K562 (cell line): ENCODE data around the gene RNGTT.

Source experiments
- CREB1 ChIP-seq, 2 experiments: sonication (generic) in 1 of 2; formaldehyde crosslinking in 1 of 2; IDR thresholded peaks; 2 replicates each; pipeline versions ENCODE4 v1.6.1 to v1.8.0; 2012 to 2022; ENCODE audit warnings: inconsistent platforms in 1 of 2, mild to moderate bottlenecking in 1 of 2, missing genetic modification reagents in 1 of 2, moderate library complexity in 1 of 2
- E4F1 ChIP-seq: fragments of 250-450 bp; sonication (Bioruptor Pico); IDR thresholded peaks from 2 replicates; pipeline ENCODE4 v1.5.0; 2021; ENCODE audit warnings: mild to moderate bottlenecking, borderline replicate concordance
- HNRNPLL ChIP-seq: fragments of 200-400 bp; formaldehyde crosslinking; IDR thresholded peaks from 2 replicates; pipeline ENCODE4 v1.6.1; 2017; ENCODE audit warnings: low read length, low read depth, mild to moderate bottlenecking; ENCODE audit not compliant: poor library complexity, severe bottlenecking
- MEF2A ChIP-seq: IDR thresholded peaks from 2 replicates; pipeline ENCODE4 v1.6.1; 2011; ENCODE audit warnings: low read depth, mild to moderate bottlenecking, low read length, moderate library complexity; ENCODE audit not compliant: control insufficient read depth
- NR2C1 ChIP-seq, 2 experiments: fragments of 450-650 bp; IDR thresholded peaks; 2 replicates each; pipeline ENCODE4 v1.6.1; 2017; ENCODE audit warnings: mild to moderate bottlenecking in 2 of 2, antibody characterized with exemption in 1 of 2, inconsistent platforms in 1 of 2, missing compliant biosample characterization in 1 of 2, missing genetic modification characterization in 1 of 2
- POLR2A ChIP-seq: fragments of 450-650 bp; conservative IDR thresholded peaks from 2 replicates; pipeline ENCODE4 v1.6.1; 2016
- PTBP1 ChIP-seq: fragments of 200-400 bp; formaldehyde crosslinking; IDR thresholded peaks from 2 replicates; pipeline ENCODE4 v1.6.1; 2017; ENCODE audit warnings: low read depth, low read length
- ZBTB7A ChIP-seq: IDR thresholded peaks from 2 replicates; pipeline ENCODE4 v1.6.1; 2011; ENCODE audit warnings: low read depth, mild to moderate bottlenecking, low read length, moderate library complexity, borderline replicate concordance; ENCODE audit not compliant: control insufficient read depth
- ZFP1 ChIP-seq: fragments of 450-650 bp; formaldehyde crosslinking; IDR thresholded peaks from 2 replicates; pipeline ENCODE4 v1.4.0; 2020; ENCODE audit warnings: mild to moderate bottlenecking, mixed read lengths
- TF ChIP-seq, protein P1 (sequence below): fragments of 200-800 bp; sonication (Bioruptor generic); IDR thresholded peaks from 2 replicates; pipeline ENCODE4 v1.6.1; 2017; ENCODE audit warnings: missing genetic modification characterization, missing compliant biosample characterization
- TF ChIP-seq, protein P2 (sequence below), 2 experiments: IDR thresholded peaks; 2 replicates each; pipeline ENCODE4 v1.6.1; 2012; ENCODE audit warnings: improper control_type of control experiment in 2 of 2, low read depth in 2 of 2, low read length in 2 of 2, borderline replicate concordance in 1 of 2

- TF ChIP-seq PTBP1, result no peak
- no peak for TF ChIP-seq HNRNPLL
- TF ChIP-seq NR2C1 (IDR thresholded peaks at IDR 0.05), result no peak
- no peak for TF ChIP-seq NR2C1 (tag; IDR thresholded peaks at IDR 0.05)
- TF ChIP-seq, protein P1, sequence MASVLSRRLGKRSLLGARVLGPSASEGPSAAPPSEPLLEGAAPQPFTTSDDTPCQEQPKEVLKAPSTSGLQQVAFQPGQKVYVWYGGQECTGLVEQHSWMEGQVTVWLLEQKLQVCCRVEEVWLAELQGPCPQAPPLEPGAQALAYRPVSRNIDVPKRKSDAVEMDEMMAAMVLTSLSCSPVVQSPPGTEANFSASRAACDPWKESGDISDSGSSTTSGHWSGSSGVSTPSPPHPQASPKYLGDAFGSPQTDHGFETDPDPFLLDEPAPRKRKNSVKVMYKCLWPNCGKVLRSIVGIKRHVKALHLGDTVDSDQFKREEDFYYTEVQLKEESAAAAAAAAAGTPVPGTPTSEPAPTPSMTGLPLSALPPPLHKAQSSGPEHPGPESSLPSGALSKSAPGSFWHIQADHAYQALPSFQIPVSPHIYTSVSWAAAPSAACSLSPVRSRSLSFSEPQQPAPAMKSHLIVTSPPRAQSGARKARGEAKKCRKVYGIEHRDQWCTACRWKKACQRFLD (CRISPR knock-in tag), result no peak
- no peak for TF ChIP-seq E4F1 (CRISPR knock-in tag)
- no peak for TF ChIP-seq POLR2A
- no peak for TF ChIP-seq ZFP1 (CRISPR knock-in tag)
- no peak for TF ChIP-seq ZBTB7A
- TF ChIP-seq CREB1 (IDR thresholded peaks at IDR 0.05), result no peak
- TF ChIP-seq CREB1 (CRISPR knock-in tag; IDR thresholded peaks at IDR 0.05), result no peak
- TF ChIP-seq, protein P2, sequence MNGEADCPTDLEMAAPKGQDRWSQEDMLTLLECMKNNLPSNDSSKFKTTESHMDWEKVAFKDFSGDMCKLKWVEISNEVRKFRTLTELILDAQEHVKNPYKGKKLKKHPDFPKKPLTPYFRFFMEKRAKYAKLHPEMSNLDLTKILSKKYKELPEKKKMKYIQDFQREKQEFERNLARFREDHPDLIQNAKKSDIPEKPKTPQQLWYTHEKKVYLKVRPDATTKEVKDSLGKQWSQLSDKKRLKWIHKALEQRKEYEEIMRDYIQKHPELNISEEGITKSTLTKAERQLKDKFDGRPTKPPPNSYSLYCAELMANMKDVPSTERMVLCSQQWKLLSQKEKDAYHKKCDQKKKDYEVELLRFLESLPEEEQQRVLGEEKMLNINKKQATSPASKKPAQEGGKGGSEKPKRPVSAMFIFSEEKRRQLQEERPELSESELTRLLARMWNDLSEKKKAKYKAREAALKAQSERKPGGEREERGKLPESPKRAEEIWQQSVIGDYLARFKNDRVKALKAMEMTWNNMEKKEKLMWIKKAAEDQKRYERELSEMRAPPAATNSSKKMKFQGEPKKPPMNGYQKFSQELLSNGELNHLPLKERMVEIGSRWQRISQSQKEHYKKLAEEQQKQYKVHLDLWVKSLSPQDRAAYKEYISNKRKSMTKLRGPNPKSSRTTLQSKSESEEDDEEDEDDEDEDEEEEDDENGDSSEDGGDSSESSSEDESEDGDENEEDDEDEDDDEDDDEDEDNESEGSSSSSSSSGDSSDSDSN (IDR thresholded peaks at IDR 0.05; ENCODE audit: borderline replicate concordance in 1 of 2, low read depth in 2 of 2, low read length in 2 of 2), result no peak
- no peak for TF ChIP-seq MEF2A
Measured at GRCh38 chr6:88599571-88599970, 363.8 kb downstream of the RNGTT start.
